ENCODE results near the gene NPC1. TPM values are rescaled to one million over a fixed set of nuclear protein-coding genes. Genes with fewer than 3 reads are reported as not detected.
"Not testable (repeated sequence)": the region's sequence is repeated elsewhere in the genome, so short reads cannot be mapped to it uniquely, and the experiment has no call there.

Gene NPC1
- total RNA-seq, 2 donors from 2014 or later = 39.6 to 49.3 TPM

DNA sequence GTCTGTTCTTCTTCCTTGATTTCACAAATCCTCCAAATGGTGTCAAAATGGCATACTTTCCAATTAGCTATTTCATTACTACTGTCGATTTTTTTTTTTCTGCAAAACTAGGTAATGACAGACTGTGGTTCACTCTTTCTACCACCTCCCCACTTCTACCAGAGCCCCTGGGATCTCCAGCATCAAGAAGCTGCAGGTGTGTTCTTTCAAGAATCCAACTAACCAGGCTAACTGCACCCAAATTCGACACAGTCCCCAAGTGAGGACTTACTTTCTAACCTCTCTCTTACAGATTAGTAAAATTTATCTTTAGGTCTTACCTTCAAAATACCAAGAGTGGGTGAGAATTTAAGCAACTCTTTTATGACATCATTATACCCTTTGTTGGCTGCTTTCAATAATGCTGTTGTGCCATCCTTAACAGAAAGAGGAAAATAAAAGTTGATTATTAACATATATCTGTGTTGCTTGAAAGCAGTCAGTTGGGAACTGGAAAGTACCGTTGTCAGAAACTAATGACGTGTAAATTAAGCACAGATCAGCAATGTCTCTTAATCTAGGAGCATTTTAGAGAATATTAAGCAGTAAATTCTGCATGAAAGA lies 31.2 kb upstream of the NPC1 start:
- Mint-ChIP-seq H3K4me3 (no peak overlapping the region), H3K4me1 (no peaks in the 10 kb centered on the region), H3K27ac (no peak overlapping the region), H3K9me3 (no peaks in the 10 kb centered on the region), H3K36me3 (ENCODE audit: low read depth) (no peaks in the 10 kb centered on the region), H3K27me3 (peaks cover 35% of the 10 kb centered on the region)
- no peak for ATAC-seq (replicated peaks)

DNA sequence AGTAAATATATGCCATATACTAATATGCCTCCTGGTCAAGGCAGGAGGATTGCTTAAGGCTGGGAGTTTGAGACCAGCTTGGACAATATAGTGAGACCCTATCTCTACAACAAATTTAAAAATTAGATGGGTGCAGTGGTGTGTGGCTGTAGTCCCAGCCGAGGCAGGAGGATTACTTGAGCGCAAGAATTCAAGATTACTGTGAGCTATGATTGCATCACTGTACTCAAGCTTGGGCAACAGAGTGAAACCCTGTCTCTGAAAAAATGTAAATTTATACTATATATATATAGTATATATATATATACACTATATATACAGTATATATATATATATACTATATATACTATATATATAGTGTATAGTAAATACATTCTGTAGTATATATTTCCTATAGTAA lies 30.0 kb upstream of the NPC1 start:
- Mint-ChIP-seq H3K4me3 (no peak overlapping the region), H3K4me1 (no peaks in the 10 kb centered on the region), H3K27me3 (peaks cover 26% of the 10 kb centered on the region), H3K36me3 (ENCODE audit: low read depth) (no peaks in the 10 kb centered on the region), H3K9me3 (no peaks in the 10 kb centered on the region), H3K27ac (no peak overlapping the region)
- ATAC-seq (replicated peaks) = no peak

DNA sequence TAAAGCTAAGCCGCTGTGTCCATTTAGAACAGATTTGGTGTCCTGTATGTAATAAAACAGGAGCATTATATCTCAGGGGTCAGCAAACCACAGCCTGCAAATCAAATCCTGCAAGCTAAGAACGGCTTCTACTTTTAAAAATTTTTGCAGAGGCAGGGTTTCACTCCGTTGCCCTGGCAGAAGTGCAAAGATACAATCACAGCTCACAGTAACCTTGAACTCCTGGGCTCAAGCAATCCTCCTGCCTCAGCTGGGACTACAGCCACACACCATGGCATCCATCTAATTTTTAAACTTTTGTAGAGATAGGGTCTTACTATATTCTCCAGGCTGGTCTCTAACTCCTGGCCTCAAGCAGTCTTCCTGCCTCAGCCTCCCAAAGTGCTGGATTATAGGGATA lies 28.6 kb upstream of the NPC1 start:
- Mint-ChIP-seq H3K27me3 (peaks cover 12% of the 10 kb centered on the region), H3K4me3 (no peak overlapping the region), H3K4me1 (no peaks in the 10 kb centered on the region), H3K9me3 (no peaks in the 10 kb centered on the region), H3K27ac (no peak overlapping the region), H3K36me3 (ENCODE audit: low read depth) (no peaks in the 10 kb centered on the region)
- no peak for ATAC-seq (replicated peaks)

DNA sequence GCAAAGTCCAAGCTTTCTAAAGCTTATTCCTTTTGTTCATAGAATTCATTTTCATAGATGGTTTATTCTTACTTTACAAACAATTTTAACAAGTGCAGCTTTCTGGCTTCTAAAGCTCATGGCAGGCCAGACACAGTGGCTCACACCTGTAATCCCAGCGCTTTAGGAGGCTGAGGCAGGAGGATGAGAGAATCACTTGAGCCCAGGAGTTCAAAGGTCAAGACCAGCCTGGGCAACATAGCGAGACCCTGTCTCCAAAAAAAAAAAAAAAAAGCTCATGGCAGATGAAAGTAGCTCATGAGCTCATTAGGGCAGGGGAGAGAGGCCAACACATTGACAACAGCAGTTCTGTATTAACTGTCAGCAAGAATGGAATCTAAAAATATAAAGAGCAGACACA lies 28.1 kb upstream of the NPC1 start:
- no peak for ATAC-seq (replicated peaks)
- Mint-ChIP-seq H3K4me3 (no peak overlapping the region), H3K27me3 (peaks cover 10% of the 10 kb centered on the region), H3K4me1 (no peaks in the 10 kb centered on the region), H3K9me3 (no peaks in the 10 kb centered on the region), H3K27ac (no peak overlapping the region), H3K36me3 (ENCODE audit: low read depth) (no peaks in the 10 kb centered on the region)

DNA sequence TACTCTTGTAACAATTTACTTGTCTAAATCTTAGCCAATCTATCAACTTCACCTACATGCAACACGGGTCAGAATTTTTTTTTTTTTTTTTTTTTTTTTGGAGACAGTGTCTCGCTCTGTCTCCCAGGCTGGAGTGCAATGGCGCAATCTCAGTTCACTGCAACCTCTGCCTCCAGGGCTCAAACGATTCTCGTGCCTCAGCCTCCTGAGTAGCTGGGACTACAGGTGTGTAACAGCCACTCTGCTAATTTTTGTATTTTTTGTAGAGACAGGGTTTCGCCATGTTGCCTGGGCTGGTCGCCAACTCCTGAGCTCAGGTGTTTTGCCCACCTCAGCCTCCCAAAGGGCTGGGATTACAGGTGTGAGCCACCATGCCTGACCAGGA lies 26.8 kb upstream of the NPC1 start:
- not testable (repeated sequence) for H3K27me3 Mint-ChIP-seq, H3K27ac Mint-ChIP-seq

DNA sequence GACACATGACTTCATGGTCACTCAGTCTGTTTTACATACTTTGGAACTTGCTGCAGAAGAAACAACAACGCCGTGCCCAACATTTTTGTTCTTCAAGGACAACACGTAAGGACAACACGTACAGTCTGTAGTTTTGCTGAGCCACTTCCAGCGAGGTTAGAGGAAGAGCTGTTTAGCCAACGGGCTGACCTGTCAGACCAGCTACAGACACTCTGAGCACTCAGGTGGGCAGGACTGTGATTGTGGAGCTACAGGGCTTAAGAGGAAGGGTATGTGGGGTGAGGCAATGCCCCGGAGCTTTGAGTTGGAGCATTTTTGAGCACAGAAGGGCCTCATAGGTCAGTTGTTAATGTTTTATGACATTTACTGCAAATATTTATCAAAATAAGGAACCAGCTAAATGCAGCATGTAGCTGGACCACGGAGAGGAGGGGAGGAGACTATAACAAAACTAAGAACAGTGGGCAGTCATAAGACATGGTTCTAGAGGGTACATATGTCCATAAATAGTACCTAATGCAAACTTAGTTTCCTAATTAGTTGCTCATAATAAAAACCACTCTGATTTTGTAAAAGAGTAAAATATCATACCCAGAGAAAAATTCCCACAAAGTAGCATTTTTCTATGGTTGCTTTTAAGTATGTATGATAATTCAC lies 26.3 kb upstream of the NPC1 start:
- H3K4me1 Mint-ChIP-seq = no peaks in the 10 kb centered on the region
- no peaks in the 10 kb centered on the region for H3K9me3 Mint-ChIP-seq
- no peaks in the 10 kb centered on the region for H3K36me3 Mint-ChIP-seq (ENCODE audit: low read depth)
- H3K27ac Mint-ChIP-seq = no peak overlapping the region
- H3K4me3 Mint-ChIP-seq = no peak overlapping the region
- peaks cover 4% of the 10 kb centered on the region for H3K27me3 Mint-ChIP-seq
- ATAC-seq (replicated peaks) = no peak

More for the DNA sequence above, 26.8 kb upstream of the NPC1 start:
- H3K9me3 Mint-ChIP-seq; H3K36me3 Mint-ChIP-seq (ENCODE audit: low read depth); ATAC-seq (replicated peaks); H3K4me3 Mint-ChIP-seq; H3K4me1 Mint-ChIP-seq: not testable (repeated sequence)

DNA sequence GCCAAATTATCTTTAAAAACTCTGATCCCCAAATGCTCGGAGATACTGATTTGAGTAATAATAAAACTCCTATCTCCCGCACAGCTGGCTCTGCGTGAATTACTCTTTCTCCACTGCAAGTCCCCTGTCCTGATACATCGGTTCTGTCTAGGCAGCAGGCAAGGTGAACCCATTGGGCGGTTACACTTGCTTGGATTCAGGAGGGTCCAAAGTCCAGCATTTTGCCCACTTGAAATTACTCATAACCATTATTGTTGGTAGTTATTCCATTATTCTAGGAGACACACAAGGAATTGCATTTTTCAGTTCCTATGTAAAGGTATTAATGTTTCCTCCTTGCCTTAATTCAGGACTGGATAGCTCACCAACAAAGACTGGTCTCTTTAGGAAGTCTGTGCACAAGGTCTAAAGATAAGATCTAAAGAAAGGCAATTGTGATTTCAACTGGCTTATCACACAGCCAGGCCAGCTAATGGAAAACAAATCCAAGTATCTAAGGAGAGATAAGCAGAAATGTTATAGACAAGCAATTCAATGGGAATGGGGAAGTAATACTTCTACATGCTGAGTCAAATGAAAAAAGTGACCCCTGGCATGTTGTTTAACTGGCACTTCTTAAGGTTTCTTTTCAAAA lies 23.2 kb upstream of the NPC1 start:
- Mint-ChIP-seq H3K36me3 (ENCODE audit: low read depth) (no peaks in the 10 kb centered on the region), H3K9me3 (no peaks in the 10 kb centered on the region), H3K4me3 (no peak overlapping the region), H3K4me1 (no peaks in the 10 kb centered on the region), H3K27me3 (peaks cover 4% of the 10 kb centered on the region), H3K27ac (no peak overlapping the region)
- ATAC-seq (replicated peaks) = no peak

DNA sequence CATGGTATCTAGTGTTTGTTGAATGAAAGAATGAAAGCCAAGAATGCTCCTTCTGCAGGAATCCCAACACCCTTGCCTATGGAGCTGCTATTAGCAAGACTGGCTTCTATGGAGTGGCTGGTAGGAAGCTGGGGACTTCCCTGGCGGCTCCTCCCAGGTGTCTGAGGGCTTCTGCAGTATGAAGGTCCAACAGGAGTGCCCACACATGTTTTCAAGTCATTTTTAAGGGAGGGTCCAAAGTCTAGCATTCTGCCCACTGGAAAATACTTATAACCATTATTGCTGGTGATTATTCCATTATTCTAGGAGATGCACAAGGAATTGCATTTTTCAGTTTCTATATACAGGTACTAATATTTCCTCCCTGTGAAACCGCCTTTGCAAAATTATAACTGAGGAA lies 21.9 kb upstream of the NPC1 start:
- no peaks in the 10 kb centered on the region for H3K36me3 Mint-ChIP-seq (ENCODE audit: low read depth)
- no peak overlapping the region for H3K4me3 Mint-ChIP-seq
- no peaks in the 10 kb centered on the region for H3K9me3 Mint-ChIP-seq
- H3K4me1 Mint-ChIP-seq = no peaks in the 10 kb centered on the region
- H3K27me3 Mint-ChIP-seq = peaks cover 4% of the 10 kb centered on the region
- ATAC-seq (replicated peaks) = no peak
- no peak overlapping the region for H3K27ac Mint-ChIP-seq

DNA sequence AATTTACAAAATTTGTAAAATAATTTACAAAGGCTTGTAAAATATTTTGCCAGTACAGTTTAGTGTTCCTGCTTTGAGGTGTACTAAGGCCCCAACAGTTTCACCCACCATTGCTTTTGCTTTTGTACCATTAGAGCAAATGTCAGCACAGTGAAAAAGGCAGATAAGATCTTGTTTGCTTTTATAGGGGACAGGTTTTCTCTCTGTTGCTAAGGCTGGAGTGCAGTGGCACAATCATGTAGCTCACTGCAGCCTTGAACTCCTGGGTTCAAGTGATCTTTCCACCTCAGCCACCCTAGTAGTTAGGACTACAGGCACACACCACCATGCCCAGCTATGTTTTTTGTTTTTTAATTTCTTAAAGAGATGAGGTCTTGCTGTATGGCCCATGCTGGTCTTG lies 19.6 kb upstream of the NPC1 start:
- H3K27ac Mint-ChIP-seq = no peak overlapping the region
- H3K4me3 Mint-ChIP-seq = no peak overlapping the region
- ATAC-seq (replicated peaks) = no peak
- no peaks in the 10 kb centered on the region for H3K9me3 Mint-ChIP-seq
- no peaks in the 10 kb centered on the region for H3K36me3 Mint-ChIP-seq (ENCODE audit: low read depth)
- no peaks in the 10 kb centered on the region for H3K4me1 Mint-ChIP-seq
- H3K27me3 Mint-ChIP-seq = peaks cover 4% of the 10 kb centered on the region

DNA sequence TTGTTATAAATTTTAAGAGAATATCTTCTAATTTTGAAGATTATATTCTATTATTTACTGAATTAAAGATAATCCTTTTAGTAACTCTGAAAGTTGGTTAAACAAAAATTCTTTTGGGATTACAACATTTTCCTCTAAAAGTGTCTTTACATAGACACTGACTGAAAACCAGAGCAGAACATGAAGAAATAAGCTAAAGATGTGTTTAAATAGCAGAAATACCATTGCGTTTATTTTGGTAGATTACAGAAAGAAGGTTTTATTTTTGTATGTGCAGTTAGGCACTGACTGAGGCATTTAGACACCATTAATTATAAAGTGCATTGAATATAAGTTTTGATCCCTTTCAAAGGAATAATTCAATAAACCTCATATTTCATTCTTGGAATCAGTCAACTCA lies 13.5 kb upstream of the NPC1 start:
- H3K4me3 Mint-ChIP-seq = no peak overlapping the region
- H3K36me3 Mint-ChIP-seq (ENCODE audit: low read depth) = no peaks in the 10 kb centered on the region
- no peak for ATAC-seq (replicated peaks)
- no peak overlapping the region for H3K27ac Mint-ChIP-seq
- H3K4me1 Mint-ChIP-seq = no peaks in the 10 kb centered on the region
- H3K27me3 Mint-ChIP-seq = no peaks in the 10 kb centered on the region
- no peaks in the 10 kb centered on the region for H3K9me3 Mint-ChIP-seq

DNA sequence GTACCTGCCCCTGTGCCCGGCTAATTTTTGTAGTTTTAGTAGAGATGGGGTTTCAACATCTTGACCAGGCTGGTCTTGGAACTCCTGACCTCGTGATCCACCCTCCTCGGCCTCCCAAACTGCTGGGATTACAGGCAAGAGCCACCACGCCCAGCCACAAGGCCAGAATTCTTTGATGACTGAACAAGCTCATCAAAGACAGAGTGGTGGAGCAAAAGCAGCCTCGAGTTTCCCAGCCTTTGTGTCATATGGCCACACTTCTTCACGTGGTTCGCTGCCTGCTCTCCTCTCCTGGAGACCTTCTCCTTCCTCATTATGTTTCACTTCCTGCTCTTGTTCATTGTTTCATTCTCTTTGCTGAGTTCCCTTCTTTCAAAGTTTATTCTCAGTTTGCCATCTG lies 9.9 kb upstream of the NPC1 start:
- Mint-ChIP-seq H3K4me1 (peaks cover 8% of the 10 kb centered on the region), H3K9me3 (no peaks in the 10 kb centered on the region), H3K4me3 (no peak overlapping the region), H3K36me3 (ENCODE audit: low read depth) (no peaks in the 10 kb centered on the region), H3K27ac (no peak overlapping the region), H3K27me3 (no peaks in the 10 kb centered on the region)
- no peak for ATAC-seq (replicated peaks)

DNA sequence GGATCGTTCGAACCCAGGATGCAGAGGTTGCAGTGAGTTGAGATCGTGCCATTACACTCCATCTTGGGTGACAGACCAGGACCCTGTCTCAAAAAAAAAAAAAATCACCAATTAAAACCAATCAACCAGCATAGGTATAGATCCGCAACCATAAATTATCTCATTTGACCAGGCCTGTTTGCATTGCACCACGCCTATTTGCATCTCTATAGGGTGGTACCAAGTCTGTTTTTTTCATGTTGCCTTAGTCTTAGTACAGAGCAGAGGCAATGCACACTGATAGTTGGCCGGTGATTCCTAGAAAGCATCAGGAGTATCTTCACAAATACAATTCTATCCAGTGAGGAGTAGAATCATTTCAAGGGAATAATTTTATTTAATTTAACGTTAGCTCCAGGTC lies 9.3 kb upstream of the NPC1 start:
- Mint-ChIP-seq H3K9me3 (no peaks in the 10 kb centered on the region), H3K27ac (no peak overlapping the region), H3K4me3 (no peak overlapping the region), H3K4me1 (peaks cover 8% of the 10 kb centered on the region), H3K36me3 (ENCODE audit: low read depth) (no peaks in the 10 kb centered on the region), H3K27me3 (no peaks in the 10 kb centered on the region)
- ATAC-seq (replicated peaks) = no peak

DNA sequence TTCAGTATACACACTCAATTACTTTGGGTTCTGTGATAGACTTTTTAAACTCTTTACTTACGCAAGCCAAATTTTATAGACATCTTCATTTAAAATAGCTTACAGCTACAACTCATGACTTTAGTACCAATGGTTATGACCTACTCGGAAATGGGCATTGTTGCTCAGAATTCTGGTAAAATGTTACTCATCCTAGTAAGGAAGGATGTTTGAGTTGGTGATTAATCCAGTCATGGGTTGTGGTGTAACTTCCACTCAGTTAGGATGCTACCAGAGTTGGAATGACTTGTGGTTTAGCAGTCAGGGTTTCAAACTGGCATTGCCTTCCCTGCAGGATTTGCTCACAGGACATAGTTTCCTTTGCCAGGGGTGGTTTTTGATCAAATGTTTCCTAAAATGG lies 7.4 kb upstream of the NPC1 start:
- peak; percentile 96 for ATAC-seq (replicated peaks)
- H3K4me1 Mint-ChIP-seq = peaks cover 8% of the 10 kb centered on the region
- H3K9me3 Mint-ChIP-seq = no peaks in the 10 kb centered on the region
- H3K27ac Mint-ChIP-seq = peak overlapping the region; percentile 44
- no peaks in the 10 kb centered on the region for H3K27me3 Mint-ChIP-seq
- H3K4me3 Mint-ChIP-seq = peak overlapping the region; percentile 28
- no peaks in the 10 kb centered on the region for H3K36me3 Mint-ChIP-seq (ENCODE audit: low read depth)

DNA sequence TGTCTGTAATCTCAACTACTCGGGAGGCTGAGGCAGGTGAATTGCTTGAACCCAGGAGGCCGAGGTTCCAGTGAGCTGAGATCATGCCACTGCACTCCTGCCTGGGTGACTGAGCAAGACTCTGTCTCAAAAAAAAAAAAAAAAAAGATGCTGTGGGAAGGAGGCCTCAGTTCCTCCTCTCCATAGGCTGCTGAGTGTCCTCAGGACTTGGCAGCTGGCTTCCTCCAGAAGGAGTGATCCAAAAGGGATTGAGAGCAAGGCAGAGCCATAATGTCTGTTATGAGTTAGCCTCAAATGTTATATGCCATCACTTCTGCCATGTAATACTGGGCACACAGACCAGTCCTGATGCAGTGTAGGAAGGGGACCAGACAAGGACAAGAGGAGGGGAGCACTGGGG lies 6.6 kb upstream of the NPC1 start:
- ATAC-seq (replicated peaks) = no peak

DNA sequence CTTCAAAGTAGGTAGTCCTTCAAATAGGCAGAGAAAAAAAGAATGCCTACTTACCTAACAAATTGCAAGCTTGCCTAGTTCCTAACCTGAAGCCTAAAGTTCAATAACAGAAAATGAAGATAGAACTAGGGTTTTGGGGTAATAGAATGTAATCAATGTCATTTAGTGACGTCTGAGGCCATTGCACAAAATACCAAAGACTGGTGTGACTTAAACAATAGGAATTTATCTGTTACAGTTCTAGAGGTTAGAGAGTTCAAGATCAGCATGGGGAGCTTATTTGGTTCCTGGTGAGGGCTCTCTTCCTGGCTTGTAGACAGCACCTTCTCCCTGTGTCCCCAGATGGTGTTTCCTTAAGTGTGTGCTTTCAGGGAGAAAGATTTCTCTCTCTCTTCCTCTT lies 4.7 kb upstream of the NPC1 start:
- Mint-ChIP-seq H3K27ac (no peak overlapping the region), H3K4me1 (peaks cover 13% of the 10 kb centered on the region), H3K27me3 (no peaks in the 10 kb centered on the region), H3K9me3 (no peaks in the 10 kb centered on the region), H3K4me3 (no peak overlapping the region), H3K36me3 (ENCODE audit: low read depth) (no peaks in the 10 kb centered on the region)
- no peak for ATAC-seq (replicated peaks)

More for the DNA sequence above, 6.6 kb upstream of the NPC1 start:
- Mint-ChIP-seq H3K4me1 (peaks cover 8% of the 10 kb centered on the region), H3K27me3 (no peaks in the 10 kb centered on the region), H3K36me3 (ENCODE audit: low read depth) (no peaks in the 10 kb centered on the region), H3K9me3 (no peaks in the 10 kb centered on the region), H3K4me3 (no peak overlapping the region), H3K27ac (peak overlapping the region; percentile 44)
